Upper lobe of left lung (tissue), 6 donors: Measurements from ENCODE around the gene FAM229A. TPM values are rescaled to one million over a fixed set of nuclear protein-coding genes. Genes with fewer than 3 reads are reported as not detected.

Source experiments
- ATAC-seq, 2 donors: fragments of 200-7000 bp; cut with Tn5 transposase; one replicate each; pipeline ENCODE4 v1.9.1; 2022; ENCODE audit warnings: mild to moderate bottlenecking in 2 of 2, moderate library complexity in 2 of 2; ENCODE audit not compliant: low FRiP score in 2 of 2
- DNase-seq, 2 donors: peaks; one replicate each; pipeline ENCODE4 v3.0.0-alpha.2; 2019 to 2020
- H3K27ac ChIP-seq, 4 donors: fragments of 200-600 bp; sonication (generic); one replicate each; pipeline ENCODE4 v1.5.1; 2016 to 2019
- H3K27me3 ChIP-seq, 4 donors: fragments of 200-600 bp; sonication (generic); one replicate each; pipeline ENCODE4 v1.5.1; 2017 to 2019
- H3K36me3 ChIP-seq, 4 donors: fragments of 200-600 bp; sonication (generic); one replicate each; pipeline ENCODE4 v1.5.1; 2016 to 2019
- H3K4me1 ChIP-seq, 4 donors: fragments of 200-600 bp; sonication (generic); one replicate each; pipeline ENCODE4 v1.5.1; 2018 to 2019
- H3K4me3 ChIP-seq, 4 donors: fragments of 200-600 bp; sonication (generic); one replicate each; pipeline ENCODE4 v1.5.1; 2017 to 2019; ENCODE audit warnings: mild to moderate bottlenecking in 2 of 4, moderate library complexity in 1 of 4
- H3K9me3 ChIP-seq, 4 donors: fragments of 200-600 bp; sonication (generic); one replicate each; pipeline ENCODE4 v1.5.1; 2018 to 2019
- CTCF ChIP-seq, 6 experiments: fragments of 450-650 bp in 4 of 6; fragments of 200-600 bp in 2 of 6; sonication (generic) in 2 of 6; IDR thresholded peaks; one replicate each; pipeline ENCODE4 v1.5.1; 2016 to 2019; ENCODE audit warnings: antibody characterized with exemption in 6 of 6
- EP300 ChIP-seq, 4 donors: sonication (generic); formaldehyde crosslinking; IDR thresholded peaks; one replicate each; pipeline ENCODE4 v1.5.1; 2017; ENCODE audit warnings: antibody characterized with exemption in 4 of 4, control low read depth in 2 of 4
- POLR2A ChIP-seq, 4 donors: fragments of 450-650 bp; IDR thresholded peaks; one replicate each; pipeline ENCODE4 v1.5.1; 2016 to 2017; ENCODE audit warnings: antibody characterized with exemption in 4 of 4, mild to moderate bottlenecking in 2 of 4
- POLR2AphosphoS5 ChIP-seq, 2 donors: sonication (generic); formaldehyde crosslinking; IDR thresholded peaks; one replicate each; pipeline ENCODE4 v1.5.1; 2017; ENCODE audit warnings: antibody characterized with exemption in 2 of 2
- WGBS, 2 donors: methylation state at CpG; one replicate each; pipeline ENCODE4 v1.1.5; 2017 to 2018; 5-methylcytosine and 5-hydroxymethylcytosine counted together
- total RNA-seq, 6 donors: library from RNA; depleted of rRNA in 4 of 6; stranded (reverse); fragments of >200 nt in 4 of 6; gene quantifications; one replicate each; pipeline versions ENCODE4 v1.1.0 to v1.2.1, GENCODE V29; 2016 to 2021
- donor health status: DM: no; HTN: no; CAD: no; lungs with moderate emphysema.
- donor health status: DM: no; HTN: yes; CAD: no; lungs with severe emphysema.

Gene FAM229A
- total RNA-seq, 6 donors from 2014 or later = 4.3 to 43.0 (median 10.5) TPM

GRCh38 chr1:32316903-32317277 lies 45.4 kb downstream of the FAM229A start:
- 85 to 89% methylated on average over 3 of the region's 3 CpGs for WGBS, 2 donors
- Histone ChIP-seq H3K27ac (no peak overlapping the region), H3K9me3 (no peaks in the 10 kb centered on the region), H3K36me3 (peaks cover 0 to 34% (median 15%) of the 10 kb centered on the region in 4 donors), H3K27me3 (no peaks in the 10 kb centered on the region), H3K4me1 (peaks cover 8 to 12% (median 10%) of the 10 kb centered on the region in 4 donors), H3K4me3 (no peak overlapping the region)
- DNase-seq (no peak), ATAC-seq (no peak)
- no peak for TF ChIP-seq CTCF (IDR thresholded peaks at IDR 0.05)
- no peak for TF ChIP-seq POLR2AphosphoS5 (IDR thresholded peaks at IDR 0.05)
- no peak for TF ChIP-seq POLR2A (IDR thresholded peaks at IDR 0.05)
- TF ChIP-seq EP300 (IDR thresholded peaks at IDR 0.05) = no peak

- peaks cover 0 to 4% (median 2%) of the 10 kb centered on the region in 4 donors for H3K36me3 ChIP-seq
- WGBS, 2 donors = 51 to 70% methylated on average over 2 of the region's 2 CpGs
- no peak for ATAC-seq
- H3K4me3 ChIP-seq = no peak overlapping the region
- no peak for DNase-seq
- no peak overlapping the region for H3K27ac ChIP-seq
- H3K27me3 ChIP-seq = no peaks in the 10 kb centered on the region
- H3K4me1 ChIP-seq = peaks cover 5 to 21% (median 8%) of the 10 kb centered on the region in 4 donors
- no peaks in the 10 kb centered on the region for H3K9me3 ChIP-seq
- TF ChIP-seq EP300 (IDR thresholded peaks at IDR 0.05) (no peak), POLR2A (IDR thresholded peaks at IDR 0.05) (no peak), CTCF (IDR thresholded peaks at IDR 0.05) (no peak), POLR2AphosphoS5 (IDR thresholded peaks at IDR 0.05) (no peak)
These were observed 50.4 kb downstream of the FAM229A start for GRCh38 chr1:32311709-32312393.

Other genes with a start within 250 kb of the FAM229A start
- 10 to 100 TPM; 29.3 to 57.5 (median 47.5) TPM for gene TXLNA, start 182.8 kb downstream of the FAM229A start, total RNA-seq
- 1 to 10 TPM in 5 of 6 donors, under 1 TPM in 1; 0.98 to 4.2 (median 3.2) TPM for gene CCDC28B, start 161.9 kb downstream of the FAM229A start, total RNA-seq
- 1 to 10 TPM in 5 of 6 donors, under 1 TPM in 1; 0.55 to 6.3 (median 1.9) TPM for gene IQCC, start 156.8 kb downstream of the FAM229A start, total RNA-seq
- gene DCDC2B, start 153.4 kb downstream of the FAM229A start, total RNA-seq = 10 to 100 TPM in 1 of 6 donors, 1 to 10 TPM in 4, under 1 TPM in 1; 0.11 to 11.4 (median 4.5) TPM
- gene TMEM234, start 140.1 kb downstream of the FAM229A start, total RNA-seq = 10 to 100 TPM; 14.9 to 62.9 (median 21.1) TPM
- gene EIF3I, start 140.1 kb downstream of the FAM229A start, total RNA-seq = 100 to 1,000 TPM in 4 of 6 donors, 10 to 100 TPM in 2; 62.9 to 173 (median 109) TPM
- gene FAM167B, start 115.3 kb downstream of the FAM229A start, total RNA-seq = 10 to 100 TPM in 2 of 6 donors, 1 to 10 TPM in 3, not detected in 1; 1.9 to 53.0 (median 4.6) TPM
- 10 to 100 TPM in 1 of 6 donors, 1 to 10 TPM in 5; 5.1 to 25.1 (median 7.7) TPM for gene LCK, start 111.2 kb downstream of the FAM229A start, total RNA-seq
- 10 to 100 TPM; 36.8 to 78.0 (median 48.8) TPM for gene HDAC1, start 70.4 kb downstream of the FAM229A start, total RNA-seq
- gene MARCKSL1, start 26.3 kb downstream of the FAM229A start, total RNA-seq = 10 to 100 TPM in 2 of 6 donors, 1 to 10 TPM in 4; 1.0 to 56.9 (median 9.4) TPM
- gene TSSK3, start 54 bp upstream of the FAM229A start, total RNA-seq = 1 to 10 TPM in 4 of 6 donors, not detected in 2; 1.2 to 2.3 (median 1.8) TPM
- gene BSDC1, start 32.0 kb upstream of the FAM229A start, total RNA-seq = 100 to 1,000 TPM in 1 of 6 donors, 10 to 100 TPM in 5; 60.8 to 116 (median 68.9) TPM
- under 1 TPM in 4 of 6 donors, not detected in 2; under 0.01 to 0.10 (median 0.01) TPM for gene ZBTB8B, start 102.6 kb upstream of the FAM229A start, total RNA-seq
- gene ZBTB8A, start 176.9 kb upstream of the FAM229A start, total RNA-seq = 10 to 100 TPM in 1 of 6 donors, 1 to 10 TPM in 5; 5.1 to 12.0 (median 6.4) TPM